Peyer's patch (tissue), 4 donors: Measurements from ENCODE around the gene SCNM1. TPM values are rescaled to one million over a fixed set of nuclear protein-coding genes. Genes with fewer than 3 reads are reported as not detected.

ENCODE experiments used
- DNase-seq, 3 donors: peaks; one replicate each; pipeline ENCODE4 v3.0.0-alpha.2; 2017 to 2019
- H3K27ac ChIP-seq, 4 donors: fragments of 200-600 bp; sonication (generic); one replicate each; pipeline ENCODE4 v1.5.1; 2016 to 2019
- H3K27me3 ChIP-seq, 2 donors: fragments of 200-600 bp; sonication (generic); one replicate each; pipeline ENCODE4 v1.5.1; 2019
- H3K36me3 ChIP-seq, 3 donors: fragments of 200-600 bp; sonication (generic); one replicate each; pipeline ENCODE4 v1.5.1; 2016 to 2019
- H3K4me1 ChIP-seq, 4 donors: fragments of 200-600 bp; sonication (generic); one replicate each; pipeline ENCODE4 v1.5.1; 2016 to 2019
- H3K4me3 ChIP-seq, 4 donors: fragments of 200-600 bp; sonication (generic); 1 replicate in 3 of 4; 2 replicates in 1 of 4; pipeline ENCODE4 v1.5.1; 2016 to 2019; ENCODE audit warnings: mild to moderate bottlenecking in 1 of 4
- H3K9me3 ChIP-seq, 4 donors: fragments of 200-600 bp; sonication (generic); one replicate each; pipeline ENCODE4 v1.5.1; 2016 to 2019; ENCODE audit warnings: mild to moderate bottlenecking in 1 of 4
- CTCF ChIP-seq, 6 experiments: fragments of 450-650 bp in 4 of 6; fragments of 200-600 bp in 2 of 6; sonication (generic) in 1 of 6; IDR thresholded peaks; one replicate each; pipeline ENCODE4 v1.5.1; 2017 to 2019; ENCODE audit warnings: antibody characterized with exemption in 6 of 6, mild to moderate bottlenecking in 3 of 6, moderate library complexity in 1 of 6
- POLR2A ChIP-seq, 2 donors: fragments of 450-650 bp; IDR thresholded peaks; one replicate each; pipeline ENCODE4 v1.5.1; 2017; ENCODE audit warnings: antibody characterized with exemption in 2 of 2, mild to moderate bottlenecking in 2 of 2, moderate library complexity in 2 of 2
- total RNA-seq, 4 donors: library from RNA; depleted of rRNA; stranded (reverse); fragments of >200 nt; gene quantifications; one replicate each; pipeline ENCODE4 v1.1.0, GENCODE V29; 2016

Gene SCNM1
- total RNA-seq, 4 donors from 2014 or later, result 16.1 to 48.9 (median 36.9) TPM

GRCh38 chr1:151144474-151145303 is 21.3 kb upstream of the SCNM1 start:
- peak overlapping the region in 1 of 4 donors; percentile 17 for H3K27ac ChIP-seq
- H3K4me3 ChIP-seq, result peak overlapping the region in 3 of 4 donors; percentile 72 to 88 (median 77)

GRCh38 chr1:151145304-151146071 is 20.5 kb upstream of the SCNM1 start:
- H3K27me3 ChIP-seq, result no peaks in the 10 kb centered on the region
- peaks cover 0 to 30% (median 0%) of the 10 kb centered on the region in 4 donors for H3K4me1 ChIP-seq
- H3K27ac ChIP-seq, result peak overlapping the region in 3 of 4 donors; percentile 14 to 72 (median 17)
- no peaks in the 10 kb centered on the region for H3K36me3 ChIP-seq
- no peaks in the 10 kb centered on the region for H3K9me3 ChIP-seq
- peak in 1 of 3 donors; percentile 51 for DNase-seq
- H3K4me3 ChIP-seq, result peak overlapping the region; percentile 72 to 88 (median 82)
- no peak for TF ChIP-seq POLR2A (IDR thresholded peaks at IDR 0.05)
- no peak for TF ChIP-seq CTCF (IDR thresholded peaks at IDR 0.05)

More at GRCh38 chr1:151144474-151145303, 21.3 kb upstream of the SCNM1 start:
- no peak for DNase-seq
- Histone ChIP-seq H3K9me3 (no peaks in the 10 kb centered on the region), H3K27me3 (no peaks in the 10 kb centered on the region), H3K36me3 (no peaks in the 10 kb centered on the region), H3K4me1 (peaks cover 0 to 30% (median 0%) of the 10 kb centered on the region in 4 donors)
- TF ChIP-seq POLR2A (IDR thresholded peaks at IDR 0.05) (no peak), CTCF (IDR thresholded peaks at IDR 0.05) (no peak)

DNA sequence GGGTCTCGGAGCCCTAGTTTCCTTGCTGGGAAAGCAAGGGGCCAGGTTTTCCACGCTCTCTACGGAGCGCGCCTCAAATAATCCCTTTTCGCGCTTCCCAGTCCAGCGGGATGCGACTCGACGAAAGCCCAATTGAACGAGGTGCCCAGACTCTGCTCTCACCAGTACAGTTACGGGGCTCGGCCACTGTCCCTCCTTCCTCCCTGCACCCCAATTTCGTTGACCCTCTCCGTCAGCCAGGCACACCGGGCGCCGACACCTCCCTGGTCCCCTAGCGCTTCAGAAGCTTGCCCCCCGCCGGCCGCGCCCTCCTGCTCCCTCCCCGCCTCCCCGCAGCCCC is 19.9 kb upstream of the SCNM1 start:
- Histone ChIP-seq H3K36me3 (no peaks in the 10 kb centered on the region), H3K27ac (peak overlapping the region; percentile 32 to 79 (median 66)), H3K4me3 (peak overlapping the region; percentile 72 to 88 (median 82)), H3K9me3 (no peaks in the 10 kb centered on the region), H3K4me1 (peaks cover 0 to 30% (median 0%) of the 10 kb centered on the region in 4 donors), H3K27me3 (no peaks in the 10 kb centered on the region)
- TF ChIP-seq POLR2A (IDR thresholded peaks at IDR 0.05) (no peak), CTCF (IDR thresholded peaks at IDR 0.05) (no peak)
- no peak for DNase-seq

DNA sequence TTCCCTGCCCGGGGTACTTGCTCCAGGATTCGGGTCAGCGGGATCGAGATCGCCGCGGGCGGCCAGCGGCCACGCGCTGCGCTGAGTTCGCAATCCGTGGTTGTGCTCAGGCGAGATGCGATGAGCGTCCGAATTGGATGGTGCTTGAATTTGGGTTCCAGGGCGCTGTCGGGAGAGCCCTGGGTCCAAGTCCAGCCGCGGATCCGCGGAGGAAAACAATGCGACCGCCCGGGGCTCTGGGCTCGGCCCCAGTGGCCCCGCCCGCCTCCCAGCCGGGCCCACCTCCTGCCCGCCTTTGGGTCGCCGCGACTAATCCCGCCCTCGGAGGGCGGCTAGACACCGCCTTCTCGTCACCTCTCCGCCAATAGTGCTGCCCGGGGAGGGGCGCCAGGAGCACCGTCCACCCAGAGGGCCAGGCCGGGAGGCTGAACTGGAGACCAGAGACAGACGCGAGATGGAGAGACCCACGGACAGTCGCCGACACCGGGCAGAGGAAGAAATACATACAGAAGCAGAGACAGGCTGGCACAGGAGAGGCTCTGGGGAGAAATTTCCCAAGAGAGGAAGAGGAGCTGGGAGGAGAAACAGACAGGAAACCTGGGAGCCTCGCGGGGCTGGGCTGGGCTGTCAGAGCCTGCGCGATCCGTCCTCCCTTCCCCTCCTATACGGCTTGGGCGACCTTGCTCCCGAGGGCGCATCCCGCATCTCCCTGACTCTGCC is 19.4 kb upstream of the SCNM1 start, which contains the start of gene SEMA6C:
SEMA6C (minus strand) TSS at position 220 of the 720 bp plus-strand sequence. CDS start 4,010 bp downstream, outside the sequence.
- Histone ChIP-seq H3K27me3 (no peaks in the 10 kb centered on the region), H3K27ac (peak within 1 kb of the TSS; percentile 32 to 79 (median 66)), H3K9me3 (no peaks in the 10 kb centered on the region), H3K36me3 (no peaks in the 10 kb centered on the region), H3K4me3 (peak within 1 kb of the TSS; percentile 72 to 88 (median 82)), H3K4me1 (peaks cover 0 to 30% (median 0%) of the 10 kb centered on the region in 4 donors)
- DNase-seq, result peak; percentile 88 to 96 (median 96)
- TF ChIP-seq CTCF (IDR thresholded peaks at IDR 0.05), result no peak
- peak; percentile 60 to 83 for TF ChIP-seq POLR2A (IDR thresholded peaks at IDR 0.05)

DNA sequence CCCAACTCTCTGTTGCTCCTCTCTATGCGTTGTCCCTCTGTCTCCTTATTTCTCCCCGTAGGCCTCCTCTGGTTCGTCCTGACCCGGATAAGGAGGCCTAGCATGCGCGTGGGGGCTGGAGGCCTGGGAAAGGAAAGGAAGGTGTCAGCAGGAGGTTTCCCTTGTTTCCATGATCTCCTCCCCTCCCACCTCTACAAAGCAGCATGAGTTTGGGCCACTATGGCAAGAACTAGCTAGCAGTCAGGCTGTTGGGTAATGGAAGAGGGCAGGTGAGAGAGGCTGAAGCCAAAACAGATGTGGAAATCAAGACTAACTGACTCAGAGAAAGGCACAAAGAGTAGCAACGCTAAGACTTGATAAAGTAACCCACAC is 18.8 kb upstream of the SCNM1 start:
- Histone ChIP-seq H3K36me3 (no peaks in the 10 kb centered on the region), H3K4me3 (peak overlapping the region; percentile 72 to 88 (median 82)), H3K4me1 (peaks cover 0 to 30% (median 0%) of the 10 kb centered on the region in 4 donors), H3K27ac (peak overlapping the region; percentile 18 to 79 (median 66)), H3K27me3 (no peaks in the 10 kb centered on the region), H3K9me3 (no peaks in the 10 kb centered on the region)
- no peak for TF ChIP-seq CTCF (IDR thresholded peaks at IDR 0.05)
- no peak for DNase-seq
